GM18505 (cell line): ENCODE data around the gene CNIH2.
"Not testable (repeated sequence)": the region's sequence is repeated elsewhere in the genome, so short reads cannot be mapped to it uniquely, and the experiment has no call there.

Experiments used
- ATAC-seq: cut with Tn5 transposase; IDR thresholded peaks from one replicate; pipeline ENCODE4 v1.9.1; 2021; ENCODE audit not compliant: unreplicated experiment
- POLR2A ChIP-seq: IDR thresholded peaks from 4 replicates; pipeline ENCODE4 v1.6.1; 2011; ENCODE audit warnings: borderline replicate concordance; ENCODE audit not compliant: insufficient read depth, insufficient read length; ENCODE audit errors: extremely low read depth

The CNIH2 gene

DNA sequence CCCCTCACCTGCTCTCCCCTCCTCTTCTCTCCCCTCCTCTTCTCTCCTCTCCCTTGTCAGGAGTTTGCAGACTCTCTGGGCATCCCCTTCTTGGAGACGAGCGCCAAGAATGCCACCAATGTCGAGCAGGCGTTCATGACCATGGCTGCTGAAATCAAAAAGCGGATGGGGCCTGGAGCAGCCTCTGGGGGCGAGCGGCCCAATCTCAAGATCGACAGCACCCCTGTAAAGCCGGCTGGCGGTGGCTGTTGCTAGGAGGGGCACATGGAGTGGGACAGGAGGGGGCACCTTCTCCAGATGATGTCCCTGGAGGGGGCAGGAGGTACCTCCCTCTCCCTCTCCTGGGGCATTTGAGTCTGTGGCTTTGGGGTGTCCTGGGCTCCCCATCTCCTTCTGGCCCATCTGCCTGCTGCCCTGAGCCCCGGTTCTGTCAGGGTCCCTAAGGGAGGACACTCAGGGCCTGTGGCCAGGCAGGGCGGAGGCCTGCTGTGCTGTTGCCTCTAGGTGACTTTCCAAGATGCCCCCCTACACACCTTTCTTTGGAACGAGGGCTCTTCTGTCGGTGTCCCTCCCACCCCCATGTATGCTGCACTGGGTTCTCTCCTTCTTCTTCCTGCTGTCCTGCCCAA, 1.9 kb upstream of the CNIH2 start:
- ATAC-seq, result no peak
- no peak for TF ChIP-seq POLR2A

DNA sequence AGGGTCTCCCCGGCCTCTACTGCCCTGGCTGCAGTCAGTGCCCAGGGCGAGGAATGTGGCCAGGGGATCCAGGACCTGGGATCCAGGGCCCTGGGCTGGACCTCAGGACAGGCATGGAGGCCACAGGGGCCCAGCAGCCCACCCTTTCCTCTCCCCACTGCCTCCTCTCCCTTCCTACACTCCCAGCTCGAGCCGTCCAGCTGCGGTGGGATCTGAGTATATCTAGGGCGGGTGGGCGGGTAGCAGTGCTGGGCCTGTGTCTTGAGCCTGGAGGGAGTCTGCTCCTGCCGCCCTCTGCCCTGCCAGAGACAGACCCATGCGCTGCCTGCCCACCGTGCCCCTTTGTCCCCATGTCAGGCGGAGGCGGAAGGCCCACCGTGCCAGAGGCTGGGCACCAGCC, 1.4 kb upstream of the CNIH2 start:
- not testable (repeated sequence) for ATAC-seq

DNA sequence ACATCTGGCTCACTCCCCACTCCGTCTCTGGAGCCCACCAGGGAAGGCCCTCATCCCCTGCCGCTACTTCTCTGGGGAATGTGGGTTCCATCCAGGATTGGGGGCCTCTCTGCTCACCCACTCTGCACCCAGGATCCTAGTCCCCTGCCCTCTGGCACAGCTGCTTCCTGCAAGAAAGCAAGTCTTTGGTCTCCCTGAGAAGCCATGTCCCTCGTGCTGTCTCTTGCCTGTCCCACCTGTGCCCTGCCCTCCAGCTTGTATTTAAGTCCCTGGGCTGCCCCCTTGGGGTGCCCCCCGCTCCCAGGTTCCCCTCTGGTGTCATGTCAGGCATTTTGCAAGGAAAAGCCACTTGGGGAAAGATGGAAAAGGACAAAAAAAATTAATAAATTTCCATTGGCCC, 911 bp upstream of the CNIH2 start:
- ATAC-seq, result not testable (repeated sequence)

- no peak for TF ChIP-seq POLR2A
- no peak for ATAC-seq
These were observed 552 bp downstream of the CNIH2 start for GRCh38 chr11:66278363-66279091.

DNA sequence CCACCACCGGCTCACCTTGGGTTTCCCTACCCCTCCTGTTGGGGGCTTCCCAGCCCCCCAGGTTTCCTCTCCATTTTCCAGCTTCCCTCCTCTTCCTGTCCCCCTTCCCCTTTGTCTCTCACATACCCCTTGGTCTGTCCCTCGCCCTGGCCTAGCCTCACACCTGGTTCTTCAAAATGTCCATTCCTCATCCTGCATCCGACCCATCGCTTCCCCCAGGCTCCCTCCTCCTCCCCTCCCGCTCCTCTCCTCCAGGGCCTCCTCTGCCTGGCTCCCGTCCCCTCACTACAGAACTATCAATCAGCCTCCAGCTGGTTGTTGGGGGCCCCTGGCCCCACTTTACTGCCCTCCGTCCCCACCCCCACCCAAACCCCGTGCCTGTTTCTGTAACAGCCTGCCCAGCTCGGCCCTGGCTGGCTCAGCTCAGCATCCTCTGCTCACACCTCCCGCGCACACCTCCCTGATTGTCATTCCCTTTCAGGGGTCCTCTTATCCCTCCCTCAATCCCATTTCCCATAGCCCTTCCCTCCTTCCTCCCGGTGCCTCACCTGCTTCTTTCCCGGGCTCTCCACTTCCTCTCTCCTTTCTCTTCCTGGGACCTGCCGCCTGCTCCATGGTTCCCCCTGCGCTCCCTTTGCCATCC, 1.2 kb downstream of the CNIH2 start:
- no peak for TF ChIP-seq POLR2A
- no peak for ATAC-seq

GRCh38 chr11:66280428-66280827, 2.5 kb downstream of the CNIH2 start:
- no peak for ATAC-seq
- TF ChIP-seq POLR2A, result no peak

- no peak for TF ChIP-seq POLR2A
- ATAC-seq, result no peak
These were observed 3.0 kb downstream of the CNIH2 start for GRCh38 chr11:66281001-66281400.

- ATAC-seq, result peak; percentile 3
- TF ChIP-seq POLR2A, result peak; percentile 22
These were observed 3.9 kb downstream of the CNIH2 start for GRCh38 chr11:66281776-66282467.

DNA sequence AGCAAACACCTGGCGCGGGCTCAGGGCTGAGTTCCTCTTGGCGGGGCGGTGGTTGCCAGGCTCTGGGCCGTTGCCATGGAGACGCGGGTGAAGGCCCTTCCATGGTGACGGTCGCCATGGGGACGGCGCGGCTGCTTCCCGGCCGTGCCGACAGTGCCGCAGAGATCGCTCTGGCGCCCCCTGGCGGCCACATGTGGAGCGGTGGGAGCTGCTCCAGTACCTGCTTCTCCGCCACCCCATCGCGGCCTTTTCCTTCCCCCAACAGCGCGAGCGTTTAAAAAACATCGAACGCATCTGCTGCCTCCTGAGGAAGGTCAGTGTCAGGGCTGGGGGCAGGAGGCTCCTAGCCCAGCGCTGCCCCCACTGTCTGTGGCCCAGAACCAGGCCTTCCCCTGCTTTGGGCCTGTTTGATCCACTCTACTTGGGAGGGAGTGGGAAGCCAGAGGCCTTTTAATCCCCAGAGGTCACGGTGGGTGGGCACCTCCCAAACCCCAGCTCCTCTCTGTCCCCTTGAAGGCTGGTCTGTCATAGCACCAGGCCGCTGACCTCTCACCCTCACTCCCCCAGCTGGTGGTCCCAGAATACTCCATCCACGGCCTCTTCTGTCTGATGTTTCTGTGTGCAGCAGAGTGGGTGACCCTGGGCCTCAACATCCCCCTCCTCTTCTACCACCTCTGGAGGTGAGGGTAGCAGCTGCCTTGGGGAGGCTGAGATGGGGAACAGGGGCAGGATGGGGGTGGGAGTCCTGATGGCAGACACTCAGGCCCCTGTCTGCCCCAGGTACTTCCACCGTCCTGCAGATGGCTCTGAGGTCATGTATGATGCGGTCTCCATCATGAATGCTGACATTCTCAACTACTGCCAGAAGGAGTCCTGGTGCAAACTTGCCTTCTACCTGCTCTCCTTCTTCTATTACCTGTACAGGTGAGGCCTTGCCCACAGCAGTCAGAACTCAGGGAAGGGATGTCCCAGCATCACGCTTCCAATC, 4.8 kb downstream of the CNIH2 start:
- ATAC-seq, result peak; percentile 71
- TF ChIP-seq POLR2A, result peak; percentile 5

DNA sequence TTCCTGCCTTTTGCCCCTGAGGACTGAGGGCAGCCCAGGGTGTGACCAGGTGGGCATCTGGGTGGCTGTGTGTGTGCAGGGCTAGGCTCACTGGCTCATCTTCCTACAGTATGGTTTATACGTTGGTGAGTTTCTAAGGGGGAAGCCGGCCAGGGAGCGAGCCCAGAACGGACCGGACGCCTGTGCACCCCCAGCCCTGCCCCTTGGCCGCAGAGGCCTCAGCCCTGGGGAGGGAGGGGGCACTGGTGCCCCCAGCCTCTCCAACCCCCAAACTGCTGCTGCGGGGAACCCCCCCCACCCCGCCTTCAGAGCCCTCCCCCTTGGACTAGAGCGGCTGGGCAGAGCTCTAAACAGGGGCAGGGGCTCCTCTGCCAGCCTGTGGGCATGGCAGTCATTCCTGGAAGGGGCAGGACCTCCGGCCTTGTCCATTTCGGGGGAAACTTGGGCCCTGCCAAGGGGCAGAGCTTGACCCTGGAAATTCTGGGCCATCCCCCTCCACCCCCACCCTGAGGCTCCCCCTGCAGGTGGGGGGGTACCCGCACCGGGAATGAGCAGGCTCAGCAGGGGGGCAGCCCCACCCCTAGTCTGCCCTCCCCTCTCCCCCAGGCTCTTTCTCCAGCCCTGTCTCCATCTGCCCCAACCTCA, 5.6 kb downstream of the CNIH2 start:
- no peak for TF ChIP-seq POLR2A
- no peak for ATAC-seq

- TF ChIP-seq POLR2A, result no peak
- no peak for ATAC-seq
These were observed 6.6 kb downstream of the CNIH2 start for GRCh38 chr11:66284526-66285078.
